Lung (tissue), 12 donors: ENCODE results near the gene RBPJ. TPM values are rescaled to one million over a fixed set of nuclear protein-coding genes. Genes with fewer than 3 reads are reported as not detected.

ENCODE experiments used
- ATAC-seq: fragments of 200-7000 bp; cut with Tn5 transposase; one replicate; pipeline ENCODE4 v1.9.1; 2020; ENCODE audit warnings: moderate number of reproducible peaks; ENCODE audit not compliant: insufficient read depth, low FRiP score
- DNase-seq, 3 donors: peaks; one replicate each; pipeline ENCODE4 v3.0.0-alpha.2; 2013 to 2017
- H3K27ac ChIP-seq, 2 donors: one replicate each; pipeline ENCODE4 v1.5.1; 2013; ENCODE audit warnings: mild to moderate bottlenecking in 2 of 2, moderate library complexity in 2 of 2, control low read depth in 1 of 2, inconsistent platforms in 1 of 2, low read depth in 1 of 2, low read length in 1 of 2
- H3K27me3 ChIP-seq, 3 donors: one replicate each; pipeline ENCODE4 v1.5.1; 2013; ENCODE audit warnings: low read length in 2 of 3; ENCODE audit not compliant: control insufficient read depth in 3 of 3, insufficient read depth in 3 of 3
- H3K36me3 ChIP-seq, 4 donors: one replicate each; pipeline ENCODE4 v1.5.1; 2013; ENCODE audit warnings: low read length in 4 of 4, mild to moderate bottlenecking in 1 of 4, moderate library complexity in 1 of 4; ENCODE audit not compliant: control insufficient read depth in 4 of 4, insufficient read depth in 4 of 4
- H3K4me1 ChIP-seq, 5 donors: one replicate each; pipeline ENCODE4 v1.5.1; 2013; ENCODE audit warnings: low read length in 5 of 5, mild to moderate bottlenecking in 2 of 5, moderate library complexity in 1 of 5; ENCODE audit not compliant: control insufficient read depth in 5 of 5, insufficient read depth in 5 of 5
- H3K4me3 ChIP-seq: one replicate; pipeline ENCODE4 v1.5.1; 2013; ENCODE audit warnings: mild to moderate bottlenecking, control low read depth, moderate library complexity
- H3K9ac ChIP-seq, 2 donors: one replicate each; pipeline ENCODE4 v1.5.1; 2013; ENCODE audit warnings: low read length in 2 of 2, control low read depth in 1 of 2; ENCODE audit not compliant: insufficient read depth in 1 of 2
- H3K9me3 ChIP-seq, 4 donors: one replicate each; pipeline ENCODE4 v1.5.1; 2013; ENCODE audit warnings: low read length in 3 of 4, mild to moderate bottlenecking in 1 of 4, moderate library complexity in 1 of 4; ENCODE audit not compliant: control insufficient read depth in 4 of 4, insufficient read depth in 3 of 4
- CTCF ChIP-seq: IDR thresholded peaks from 2 replicates; pipeline ENCODE4 v1.5.1; 2012; ENCODE audit warnings: mild to moderate bottlenecking; ENCODE audit errors: control extremely low read depth, extremely low read depth
- whole genome bisulfite sequencing, 2 donors: extraction: QIAGEN DNeasy Blood & Tissue Kit; methylation state at CpG; one replicate each; pipeline ENCODE4 v1.1.7; 2013; 5-methylcytosine and 5-hydroxymethylcytosine counted together
- polyA plus RNA-seq, 2 donors: library from polyadenylated mRNA; stranded (reverse); fragments of 200-250 nt; gene quantifications; one replicate each; pipeline ENCODE4 v1.2.1, GENCODE V29; 2013
- total RNA-seq, 2 donors: library from RNA; depleted of rRNA in 1 of 2; stranded (reverse); fragments of >200 nt in 1 of 2; gene quantifications; one replicate each; pipeline ENCODE4 v1.2.1, GENCODE V29; 2014 to 2021
- donor health status: control.
- donor health status: control.
- donor health status: Bipolar disorder and iron deficiency.
- donor health status: healthy.
- donor health status: DM: yes; HTN: yes; CAD: no.

The RBPJ gene
- total and polyA plus RNA-seq, 4 donors = 39.1 to 130 (median 58.9) TPM

- Histone ChIP-seq H3K9ac (no peak overlapping the region), H3K9me3 (no peaks in the 10 kb centered on the region), H3K4me3 (no peak overlapping the region), H3K4me1 (no peaks in the 10 kb centered on the region), H3K27me3 (no peaks in the 10 kb centered on the region), H3K36me3 (no peaks in the 10 kb centered on the region), H3K27ac (no peak overlapping the region)
- WGBS, 2 donors = 76 to 94% methylated on average over 3 of the region's 3 CpGs
- DNase-seq = no peak
- no peak for ATAC-seq
- no peak for TF ChIP-seq CTCF
These were observed 153.7 kb downstream of the RBPJ start for GRCh38 chr4:26474551-26474950.

GRCh38 chr4:26475716-26476115, 154.9 kb downstream of the RBPJ start:
- no peak for DNase-seq
- no peak for ATAC-seq
- H3K27ac ChIP-seq = no peak overlapping the region
- no peak overlapping the region for H3K4me3 ChIP-seq
- no peaks in the 10 kb centered on the region for H3K9me3 ChIP-seq
- H3K36me3 ChIP-seq = no peaks in the 10 kb centered on the region
- no peaks in the 10 kb centered on the region for H3K27me3 ChIP-seq
- H3K9ac ChIP-seq = no peak overlapping the region
- H3K4me1 ChIP-seq = no peaks in the 10 kb centered on the region
- 83 to 96% methylated on average over 8 of the region's 8 CpGs for WGBS, 2 donors
- no peak for TF ChIP-seq CTCF

- Histone ChIP-seq H3K9ac (no peak overlapping the region), H3K27me3 (no peaks in the 10 kb centered on the region), H3K9me3 (no peaks in the 10 kb centered on the region), H3K27ac (no peak overlapping the region), H3K4me1 (no peaks in the 10 kb centered on the region), H3K36me3 (no peaks in the 10 kb centered on the region), H3K4me3 (no peak overlapping the region)
- TF ChIP-seq CTCF = no peak
- no peak for ATAC-seq
- WGBS, 2 donors = 79 to 88% methylated on average over 5 of the region's 5 CpGs
- DNase-seq = no peak
These were observed 155.7 kb downstream of the RBPJ start for GRCh38 chr4:26476545-26476944.

- Histone ChIP-seq H3K4me1 (peaks cover 0 to 10% (median 0%) of the 10 kb centered on the region in 5 donors), H3K27me3 (no peaks in the 10 kb centered on the region), H3K36me3 (no peaks in the 10 kb centered on the region), H3K27ac (no peak overlapping the region), H3K9me3 (no peaks in the 10 kb centered on the region), H3K9ac (no peak overlapping the region), H3K4me3 (no peak overlapping the region)
- TF ChIP-seq CTCF = no peak
- ATAC-seq = no peak
- WGBS, 2 donors = 76 to 90% methylated on average over 13 of the region's 13 CpGs
- DNase-seq = no peak
These were observed 157.5 kb downstream of the RBPJ start for GRCh38 chr4:26478330-26478729.
